HG03103 (cell line): ENCODE results near the gene FBXL7.

Experiments used
- ATAC-seq: cut with Tn5 transposase; IDR thresholded peaks from one replicate; pipeline ENCODE4 v1.9.1; 2021; ENCODE audit warnings: low read depth; ENCODE audit not compliant: unreplicated experiment

Gene FBXL7

GRCh38 chr5:15499528-15500324 lies at the start of gene FBXL7:
FBXL7 (plus strand) TSS chr5:15500180.
- no peak for ATAC-seq

GRCh38 chr5:15450473-15450872 lies 49.5 kb upstream of the FBXL7 start:
- no peak for ATAC-seq

- ATAC-seq, result no peak
These were observed 49.0 kb upstream of the FBXL7 start for GRCh38 chr5:15450949-15451348.

GRCh38 chr5:15452030-15452429 lies 48.0 kb upstream of the FBXL7 start:
- ATAC-seq, result no peak

GRCh38 chr5:15452781-15453180 lies 47.2 kb upstream of the FBXL7 start:
- ATAC-seq, result no peak

GRCh38 chr5:15459200-15459599 lies 40.8 kb upstream of the FBXL7 start:
- no peak for ATAC-seq

GRCh38 chr5:15463231-15463980 lies 36.6 kb upstream of the FBXL7 start:
- no peak for ATAC-seq

- no peak for ATAC-seq
These were observed 27.9 kb upstream of the FBXL7 start for GRCh38 chr5:15472116-15472515.

- no peak for ATAC-seq
These were observed 25.7 kb upstream of the FBXL7 start for GRCh38 chr5:15474143-15474719.

- ATAC-seq, result no peak
These were observed 24.6 kb upstream of the FBXL7 start for GRCh38 chr5:15475367-15475766.

GRCh38 chr5:15476977-15477376 lies 23.0 kb upstream of the FBXL7 start:
- ATAC-seq, result no peak

- ATAC-seq, result no peak
These were observed 19.5 kb upstream of the FBXL7 start for GRCh38 chr5:15480436-15480835.

GRCh38 chr5:15483351-15484097 lies 16.5 kb upstream of the FBXL7 start:
- no peak for ATAC-seq

GRCh38 chr5:15487228-15487627 lies 12.8 kb upstream of the FBXL7 start:
- ATAC-seq, result no peak

GRCh38 chr5:15489571-15490235 lies 10.3 kb upstream of the FBXL7 start:
- ATAC-seq, result no peak

GRCh38 chr5:15492545-15492944 lies 7.4 kb upstream of the FBXL7 start:
- no peak for ATAC-seq

GRCh38 chr5:15493501-15493900 lies 6.5 kb upstream of the FBXL7 start:
- ATAC-seq, result no peak

- ATAC-seq, result no peak
These were observed 5.0 kb upstream of the FBXL7 start for GRCh38 chr5:15495026-15495425.

GRCh38 chr5:15496886-15497285 lies 3.1 kb upstream of the FBXL7 start:
- ATAC-seq, result no peak

- no peak for ATAC-seq
These were observed 483 bp downstream of the FBXL7 start for GRCh38 chr5:15500325-15501001.
